ENCODE measurements around the gene DLG5. TPM values are rescaled to one million over a fixed set of nuclear protein-coding genes. Genes with fewer than 3 reads are reported as not detected.

The DLG5 gene
- total and polyA plus RNA-seq, 8 donors: 11.3 to 19.4 (median 13.5) TPM

- Histone ChIP-seq H3K4me3 (no peak overlapping the region), H3K27me3 (no peaks in the 10 kb centered on the region), H3K4me1 (no peaks in the 10 kb centered on the region), H3K36me3 (peaks cover 5 to 37% (median 11%) of the 10 kb centered on the region in 3 donors), H3K27ac (no peak overlapping the region), H3K9me3 (no peaks in the 10 kb centered on the region)
- DNase-seq: no peak
- TF ChIP-seq CTCF (IDR thresholded peaks at IDR 0.05): no peak
- FAIRE-seq: no peak
- 89 to 96% methylated on average over 10 of the region's 10 CpGs for WGBS, 2 donors
- no peak for ATAC-seq
- intact Hi-C loops (cut with DNase I): no loop called here
These were observed 89.2 kb downstream of the DLG5 start for GRCh38 chr10:77837248-77837924.

- H3K4me1 ChIP-seq: no peaks in the 10 kb centered on the region
- FAIRE-seq (no peak), DNase-seq (no peak), ATAC-seq (peak in 3 of 4 donors; percentile 65 to 82 (median 72))
- H3K36me3 ChIP-seq: peaks cover under 1 to 27% (median 5%) of the 10 kb centered on the region in 3 donors
- no peaks in the 10 kb centered on the region for H3K9me3 ChIP-seq
- intact Hi-C loops (cut with DNase I): no loop called here
- no peaks in the 10 kb centered on the region for H3K27me3 ChIP-seq
- WGBS, 2 donors: 80 to 86% methylated on average over 11 of the region's 11 CpGs
- TF ChIP-seq CTCF (IDR thresholded peaks at IDR 0.05): no peak
- no peak overlapping the region for H3K27ac ChIP-seq
- no peak overlapping the region for H3K4me3 ChIP-seq
These were observed 90.2 kb downstream of the DLG5 start for GRCh38 chr10:77836299-77836820.

GRCh38 chr10:77835669-77836086 is 90.9 kb downstream of the DLG5 start:
- 90 to 91% methylated on average over 14 of the region's 14 CpGs for WGBS, 2 donors
- Histone ChIP-seq H3K36me3 (peaks cover 0 to 24% (median 5%) of the 10 kb centered on the region in 3 donors), H3K27ac (no peak overlapping the region), H3K4me3 (no peak overlapping the region), H3K27me3 (no peaks in the 10 kb centered on the region), H3K4me1 (no peaks in the 10 kb centered on the region), H3K9me3 (no peaks in the 10 kb centered on the region)
- no peak for DNase-seq
- intact Hi-C loops (cut with DNase I): no loop called here
- ATAC-seq: no peak
- FAIRE-seq: no peak
- no peak for TF ChIP-seq CTCF (IDR thresholded peaks at IDR 0.05)

- no peak overlapping the region for H3K4me3 ChIP-seq
These were observed 91.4 kb downstream of the DLG5 start for GRCh38 chr10:77834943-77835668.

More at GRCh38 chr10:77834943-77835668, 91.4 kb downstream of the DLG5 start:
- Histone ChIP-seq H3K36me3 (peaks cover 0 to 27% (median 5%) of the 10 kb centered on the region in 3 donors), H3K27me3 (no peaks in the 10 kb centered on the region), H3K27ac (no peak overlapping the region), H3K4me1 (no peaks in the 10 kb centered on the region), H3K9me3 (no peaks in the 10 kb centered on the region)
- intact Hi-C loops (cut with DNase I): no loop called here
- DNase-seq (no peak), ATAC-seq (no peak), FAIRE-seq (no peak)
- 84 to 90% methylated on average over 13 of the region's 13 CpGs for WGBS, 2 donors
- TF ChIP-seq CTCF (IDR thresholded peaks at IDR 0.05): no peak

Data from pancreas (tissue), 10 donors.